ENCODE measurements around the gene GARIN3.
"Not testable (repeated sequence)": the region's sequence is repeated elsewhere in the genome, so short reads cannot be mapped to it uniquely, and the experiment has no call there.

Gene GARIN3

DNA sequence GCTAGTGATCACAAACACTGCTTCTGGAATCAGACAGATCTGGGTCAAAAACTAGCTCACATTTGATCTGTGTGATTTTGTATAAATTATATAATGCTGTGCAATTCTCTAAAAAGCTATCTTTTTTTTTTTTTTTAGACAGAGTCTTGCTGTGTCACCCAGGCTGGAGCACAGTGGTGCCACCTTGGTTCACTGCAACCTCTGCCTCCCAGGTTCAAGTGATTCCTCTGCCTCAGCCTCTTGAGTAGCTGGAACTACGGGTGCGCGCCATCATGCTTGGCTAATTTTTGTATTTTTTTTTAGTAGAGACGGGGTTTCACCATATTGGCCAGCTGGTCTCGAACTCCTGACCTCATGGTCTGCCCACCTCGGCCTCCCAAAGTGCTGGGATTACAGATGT, 19.1 kb upstream of the GARIN3 start:
- not testable (repeated sequence) for DNase-seq (ENCODE audit: low spot score)

DNA sequence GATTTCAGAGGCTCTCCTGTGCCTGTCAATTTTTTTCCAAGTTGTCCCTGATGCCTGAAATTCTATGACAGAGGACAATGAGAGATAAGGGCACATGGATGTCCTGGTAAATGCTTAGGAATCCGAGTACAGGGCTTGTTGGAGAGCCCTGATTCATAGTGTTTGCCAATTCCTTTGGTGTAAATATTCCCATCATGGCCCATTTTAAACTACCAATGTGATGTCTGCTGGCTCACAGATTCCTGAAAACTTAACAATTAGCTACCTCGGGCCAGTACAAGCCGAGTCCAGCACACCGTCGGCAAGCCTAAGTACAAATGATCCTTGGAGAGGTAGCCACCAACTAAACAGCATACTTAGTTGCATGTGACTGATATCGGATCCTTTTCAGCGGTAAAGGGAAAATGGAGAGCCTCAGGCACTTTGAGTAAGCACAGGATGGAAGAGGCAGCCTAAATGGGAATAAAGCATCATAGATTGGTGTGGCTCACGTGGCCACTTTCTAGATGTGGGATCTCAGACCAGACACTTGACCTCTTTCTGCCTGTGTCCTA, 18.1 kb upstream of the GARIN3 start:
- no peak for DNase-seq (ENCODE audit: low spot score)

- DNase-seq (ENCODE audit: low spot score): no peak
Observed at GRCh38 chr5:157182143-157182757, 16.2 kb upstream of the GARIN3 start.

DNA sequence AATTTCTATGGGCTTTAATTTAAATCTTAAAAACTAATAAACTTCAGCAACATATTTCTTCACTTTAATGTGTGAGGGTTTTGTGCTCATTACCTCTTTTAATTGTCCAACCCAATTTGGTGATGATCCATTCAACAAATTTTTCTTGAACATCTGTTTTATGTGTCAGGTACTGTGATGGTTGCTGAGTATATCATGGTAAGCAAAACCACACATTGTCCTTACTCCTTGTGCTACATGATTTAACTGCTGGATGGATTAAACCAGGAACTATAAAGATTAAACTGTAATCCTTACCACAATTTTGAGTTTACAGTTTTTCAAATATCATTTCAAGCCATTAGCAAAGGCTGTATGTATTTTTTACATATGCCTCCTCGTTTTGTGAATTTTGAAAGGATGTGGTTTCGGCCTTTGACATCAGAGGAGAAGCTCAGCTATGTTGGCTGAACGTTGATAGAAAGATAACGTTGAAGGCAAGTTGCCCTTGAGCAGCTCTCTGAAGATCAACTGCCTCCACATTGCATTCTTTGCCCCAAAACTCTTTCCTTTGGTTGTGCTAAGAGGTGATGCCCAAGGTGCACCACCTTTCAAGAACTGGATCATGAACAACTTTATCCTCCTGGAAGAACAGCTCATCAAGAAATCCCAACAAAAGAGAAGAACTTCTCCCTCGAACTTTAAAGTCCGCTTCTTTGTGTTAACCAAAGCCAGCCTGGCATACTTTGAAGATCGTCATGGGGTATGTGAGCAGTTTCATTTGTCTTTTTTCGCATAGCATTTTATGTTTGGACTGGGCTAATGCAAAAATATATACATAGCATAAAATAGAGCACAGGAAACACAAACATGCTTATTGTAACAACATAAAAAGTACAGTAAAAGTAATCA, 14.6 kb upstream of the GARIN3 start, which contains the start of gene ITK:
TSS of gene ITK (plus strand) at position 467 of the 891 bp plus-strand sequence. CDS start at position 605, 138 bp downstream.
- DNase-seq (ENCODE audit: low spot score): no peak

- no peak for DNase-seq (ENCODE audit: low spot score)
Observed at GRCh38 chr5:157178966-157179365, 12.9 kb upstream of the GARIN3 start.

DNA sequence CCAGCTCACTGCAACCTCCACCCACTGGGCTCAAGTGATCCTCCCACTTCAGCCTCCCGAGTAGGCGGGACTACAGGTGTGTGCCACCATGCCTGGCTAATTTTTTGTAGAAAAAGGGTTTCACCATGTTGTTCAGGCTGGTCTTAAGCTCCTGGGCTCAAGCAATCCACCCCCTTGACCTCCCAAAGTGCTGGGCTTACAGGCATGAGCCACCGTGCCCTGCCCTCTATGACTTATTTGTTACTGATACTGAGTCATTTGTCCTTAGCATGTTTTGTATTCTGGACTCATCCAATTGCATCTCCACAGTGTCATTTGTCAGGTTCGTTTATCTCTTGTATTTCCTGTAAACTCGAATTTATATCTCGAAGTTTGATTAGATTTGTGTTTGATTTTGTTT, 11.9 kb upstream of the GARIN3 start:
- no peak for DNase-seq (ENCODE audit: low spot score)

DNA sequence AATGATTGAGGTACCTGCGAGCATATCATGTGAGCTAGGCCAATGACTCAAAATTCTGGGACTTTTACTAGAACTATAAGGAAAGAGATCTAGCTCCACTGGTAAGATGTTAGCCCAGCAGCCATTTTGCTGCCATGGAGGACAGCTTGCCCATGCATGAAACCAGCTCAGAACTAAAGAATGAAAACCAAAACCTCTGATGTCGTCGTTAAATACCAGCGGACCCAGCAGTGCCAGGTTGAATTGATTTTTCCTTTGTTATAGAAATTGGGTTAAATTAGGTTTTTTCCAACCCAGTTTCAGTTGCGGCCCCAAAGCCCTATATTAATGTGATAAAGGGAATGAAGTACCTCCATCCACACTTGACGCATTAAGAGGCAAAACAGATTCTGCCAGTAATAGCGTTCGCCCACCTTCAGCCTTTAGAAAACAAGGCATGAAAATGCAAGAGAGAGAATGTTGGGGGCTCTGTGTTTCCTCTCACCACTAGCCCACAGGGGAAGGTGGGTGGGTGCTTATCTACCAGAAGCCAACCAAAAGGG, 9.1 kb upstream of the GARIN3 start:
- no peak for DNase-seq (ENCODE audit: low spot score)

- DNase-seq (ENCODE audit: low spot score): peak; percentile 37
Observed at GRCh38 chr5:157172403-157172802, 6.3 kb upstream of the GARIN3 start.

DNA sequence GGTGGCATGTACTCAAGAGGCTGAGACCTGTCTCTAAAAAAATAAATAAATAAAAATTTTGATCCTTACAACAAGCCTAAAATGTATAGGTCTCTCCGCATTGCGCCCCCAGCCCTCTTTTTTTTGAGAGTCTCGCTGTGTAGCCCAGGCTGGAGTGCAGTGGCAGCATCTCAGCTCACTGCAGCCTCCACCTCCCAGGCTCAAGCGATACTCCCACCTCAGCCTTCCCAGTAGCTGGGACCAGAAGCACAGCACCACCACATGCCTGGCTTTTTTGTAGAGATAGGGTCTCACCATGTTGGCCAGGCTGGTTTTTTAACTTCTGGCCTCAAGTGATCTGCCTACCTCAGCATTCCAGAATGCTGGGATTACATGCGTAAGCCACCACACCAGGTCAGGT, 2.2 kb upstream of the GARIN3 start:
- DNase-seq (ENCODE audit: low spot score): no peak

DNA sequence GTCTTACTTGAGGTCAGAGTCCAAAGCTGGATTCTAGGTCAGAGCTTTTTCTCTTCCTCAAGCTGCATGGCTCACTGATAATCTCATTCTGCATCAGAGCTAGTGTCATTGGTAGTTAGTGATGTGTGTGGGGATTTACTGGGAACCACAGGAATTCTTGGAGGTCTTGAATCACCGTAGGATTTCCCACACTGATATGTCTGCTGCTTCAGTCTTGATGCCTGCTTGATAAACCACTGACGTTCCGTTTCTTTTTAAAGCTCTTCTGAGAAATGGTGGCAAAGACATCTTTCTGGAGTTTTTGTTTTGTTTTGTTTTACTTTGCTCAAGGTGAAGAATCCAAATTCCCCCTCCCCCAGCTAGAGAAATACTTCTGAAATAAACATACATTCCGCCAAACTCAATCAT, 1.2 kb upstream of the GARIN3 start:
- DNase-seq (ENCODE audit: low spot score): no peak

- no peak for DNase-seq (ENCODE audit: low spot score)
Observed at GRCh38 chr5:157165668-157166067, 396 bp downstream of the GARIN3 start.

DNA sequence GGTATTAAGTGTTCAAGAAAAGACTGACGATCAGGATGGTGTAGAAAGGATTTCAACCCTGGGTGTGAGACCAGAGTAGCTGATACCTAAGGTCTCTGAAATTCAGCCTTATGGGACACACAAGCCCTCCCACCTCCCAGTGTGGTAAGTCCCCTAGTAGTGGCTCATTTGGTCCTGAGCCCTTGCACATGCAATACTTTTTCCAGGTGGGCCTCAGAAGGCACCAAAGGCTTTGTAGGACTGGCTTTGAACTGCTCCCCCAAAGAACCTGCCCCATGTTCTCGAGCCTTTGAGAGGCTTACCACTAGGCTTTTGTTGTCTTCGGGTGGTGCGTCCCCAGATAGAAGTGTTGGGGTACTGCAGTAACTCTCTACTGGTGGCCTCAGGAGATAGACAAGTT, 803 bp downstream of the GARIN3 start:
- DNase-seq (ENCODE audit: low spot score): no peak

- no peak for DNase-seq (ENCODE audit: low spot score)
Observed at GRCh38 chr5:157164521-157164920, 1.5 kb downstream of the GARIN3 start.

DNA sequence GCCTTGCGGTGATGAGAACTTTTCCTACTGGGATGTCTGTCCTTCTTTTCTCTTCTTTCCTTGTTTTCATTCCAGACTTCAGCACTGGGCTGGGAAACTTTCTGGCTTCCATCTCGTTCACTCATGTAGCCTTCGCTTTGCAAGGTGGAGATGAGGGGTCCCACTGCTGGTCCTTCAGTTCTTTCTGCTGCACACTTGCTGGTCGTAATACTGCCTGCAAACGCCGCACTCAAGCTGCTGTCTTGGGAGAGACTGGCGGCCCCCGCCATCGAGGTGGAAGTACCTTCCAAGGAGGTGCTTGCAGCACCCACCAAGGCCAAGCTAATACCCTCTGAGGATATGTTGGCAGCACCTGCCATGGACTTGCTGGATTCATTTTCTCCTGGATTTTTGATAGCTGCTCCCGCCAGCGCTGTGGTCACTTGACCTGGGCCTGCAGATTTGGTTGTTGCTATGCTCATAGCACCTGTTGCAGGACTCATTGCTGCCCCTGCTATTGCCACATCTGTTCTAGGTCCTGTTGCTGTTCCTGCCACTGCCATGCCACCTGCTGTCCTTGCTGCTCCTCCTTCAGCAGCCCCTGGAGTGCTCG, 3.0 kb downstream of the GARIN3 start:
- no peak for DNase-seq (ENCODE audit: low spot score)

DNA sequence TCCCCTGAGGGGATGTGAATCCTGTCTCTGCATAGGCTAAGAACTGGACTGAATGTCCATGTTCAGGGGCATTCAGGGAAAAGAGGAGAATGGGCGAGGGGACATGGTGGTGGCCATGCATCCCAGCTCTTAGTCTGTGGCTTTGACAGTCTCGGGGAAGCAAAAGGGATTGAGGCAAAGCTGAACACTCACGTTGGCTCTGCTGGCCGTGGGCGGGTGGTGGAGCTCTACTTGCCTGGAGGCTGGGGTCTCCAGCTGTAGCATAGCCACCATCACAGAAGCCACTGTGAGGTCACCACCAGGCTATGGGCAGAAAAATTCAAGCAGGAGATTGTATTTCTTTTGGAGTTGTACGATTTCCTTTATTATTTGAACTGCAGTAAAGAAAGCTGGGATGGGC, 4.1 kb downstream of the GARIN3 start:
- no peak for DNase-seq (ENCODE audit: low spot score)

GRCh38 chr5:157160001-157160400, 6.1 kb downstream of the GARIN3 start:
- no peak for DNase-seq (ENCODE audit: low spot score)

DNA sequence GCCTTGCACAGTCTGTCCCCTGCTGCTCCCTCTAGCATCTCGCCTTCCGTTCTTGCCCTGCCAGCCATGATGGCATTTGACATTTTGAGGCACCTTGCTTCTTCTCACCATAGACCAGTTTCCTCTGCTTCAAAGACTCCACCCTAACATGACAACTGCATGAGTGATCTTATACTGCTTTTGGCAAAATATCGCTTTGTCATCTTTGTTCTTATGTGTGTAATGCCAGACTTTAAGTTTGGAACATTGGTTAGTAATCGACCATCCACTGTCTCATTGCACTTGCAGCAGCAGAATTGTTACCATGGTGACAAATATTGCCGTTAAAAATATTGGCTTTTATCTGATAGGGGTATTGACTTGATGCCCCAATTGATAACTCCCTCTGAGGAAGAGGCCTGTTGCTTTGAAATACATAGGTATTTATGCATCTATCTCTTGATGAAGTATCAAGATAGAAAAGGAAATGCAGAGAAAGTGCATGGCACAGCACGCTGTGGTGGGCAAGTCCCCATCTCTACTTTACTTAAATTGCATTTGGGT, 6.8 kb downstream of the GARIN3 start:
- DNase-seq (ENCODE audit: low spot score): no peak

DNA sequence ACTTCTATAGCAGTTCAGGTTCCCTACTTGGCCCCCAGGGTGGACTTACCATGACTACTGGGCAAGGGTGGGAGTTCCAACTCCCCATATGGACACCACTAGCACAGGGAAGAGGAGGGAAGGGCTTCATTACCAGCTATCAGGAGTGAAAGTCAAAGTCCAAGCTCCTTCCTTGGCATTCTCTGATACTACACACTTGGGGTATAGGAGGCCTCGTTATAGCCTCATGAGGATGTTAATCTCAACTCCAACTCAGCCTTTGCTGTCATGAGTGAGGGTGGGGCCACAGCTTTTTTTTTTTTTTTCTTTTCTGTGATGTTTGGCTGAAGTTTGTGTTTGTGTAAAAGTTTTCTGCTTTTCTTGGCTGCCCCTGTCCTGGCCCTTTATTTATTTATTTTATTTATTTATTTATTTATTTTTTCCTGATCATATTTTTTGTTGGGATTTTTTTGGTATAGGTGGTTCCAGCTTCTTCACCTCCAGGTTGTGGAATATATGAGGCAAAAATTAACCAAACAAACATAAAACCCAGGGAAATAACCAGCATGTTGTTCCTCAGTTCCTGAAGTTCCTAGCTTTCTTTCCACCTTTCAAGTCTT, 8.7 kb downstream of the GARIN3 start:
- no peak for DNase-seq (ENCODE audit: low spot score)

GRCh38 chr5:157155297-157155696, 10.8 kb downstream of the GARIN3 start:
- DNase-seq (ENCODE audit: low spot score): no peak

GRCh38 chr5:157150995-157151394, 15.1 kb downstream of the GARIN3 start:
- no peak for DNase-seq (ENCODE audit: low spot score)

- DNase-seq (ENCODE audit: low spot score): peak; percentile 88
Observed at GRCh38 chr5:157148734-157149615, 17.1 kb downstream of the GARIN3 start.

All from NAMALWA (cell line).